IMR-90 (cell line): ENCODE data around the gene RIIAD1. TPM values are rescaled to one million over a fixed set of nuclear protein-coding genes. Genes with fewer than 3 reads are reported as not detected.

ENCODE experiments used
- ATAC-seq: fragments of 200-7000 bp; cut with Tn5 transposase; 2 replicates; pipeline ENCODE4 v1.9.1; 2020; ENCODE audit warnings: low read depth, mild to moderate bottlenecking, moderate library complexity
- BruUV-seq: library from RNA; stranded (reverse); fragments of 400-500 nt; replicated peaks from 2 replicates; lab custom pipeline; 2021; lab: Mats Ljungman, UMichigan
- CTCF ChIA-PET: fragments of 300-600 bp; formaldehyde crosslinking; extraction: SDS; loops from one replicate; lab custom pipeline; 2021; ENCODE audit warnings: antibody characterized with exemption; lab: Yijun Ruan, JAX
- POLR2A ChIA-PET: fragments of 300-600 bp; sonication (Branson Sonifier 250); formaldehyde crosslinking; loops from one replicate; lab custom pipeline; 2022; ENCODE audit warnings: antibody characterized with exemption; ENCODE audit not compliant: unreplicated experiment; lab: Charles Lee
- DNase-seq: peaks from one replicate; pipeline ENCODE4 v3.0.0; 2013
- H2AFZ ChIP-seq: replicated peaks from 2 replicates; pipeline ENCODE3; 2013; ENCODE audit warnings: low read length, mild to moderate bottlenecking; ENCODE audit not compliant: poor library complexity
- H2AK5ac ChIP-seq: 2 replicates; pipeline ENCODE4 v1.6.1; 2013; ENCODE audit warnings: low read depth, low read length, inconsistent platforms
- H2AK9ac ChIP-seq: replicated peaks from 2 replicates; pipeline ENCODE3; 2013; ENCODE audit warnings: mild to moderate bottlenecking, low read depth, low read length, moderate library complexity; ENCODE audit not compliant: poor library complexity
- H2BK120ac ChIP-seq: 2 replicates; pipeline ENCODE4 v1.6.1; 2013; ENCODE audit warnings: low read depth, low read length, inconsistent platforms
- H2BK15ac ChIP-seq: 3 replicates; pipeline ENCODE4 v1.6.1; 2013; ENCODE audit warnings: low read depth, low read length, inconsistent platforms
- H2BK20ac ChIP-seq: 2 replicates; pipeline ENCODE4 v1.6.1; 2013; ENCODE audit warnings: low read depth, mild to moderate bottlenecking, inconsistent platforms, low read length, moderate library complexity
- H2BK5ac ChIP-seq: 2 replicates; pipeline ENCODE4 v1.6.1; 2013; ENCODE audit warnings: mild to moderate bottlenecking, low read depth, low read length, inconsistent platforms; ENCODE audit not compliant: poor library complexity, severe bottlenecking
- H3K14ac ChIP-seq: replicated peaks from 2 replicates; pipeline ENCODE4 v1.6.1; 2013; ENCODE audit warnings: low read depth, low read length, inconsistent platforms
- H3K18ac ChIP-seq: 2 replicates; pipeline ENCODE4 v1.6.1; 2013; ENCODE audit warnings: low read depth, low read length, control low read depth
- H3K23ac ChIP-seq: 2 replicates; pipeline ENCODE4 v1.6.1; 2013; ENCODE audit warnings: low read depth, low read length, inconsistent platforms
- H3K27ac ChIP-seq: 2 replicates; pipeline ENCODE4 v1.5.1; 2013; ENCODE audit warnings: mild to moderate bottlenecking, control low read depth, low read length; ENCODE audit not compliant: insufficient read depth
- H3K27me3 ChIP-seq: 2 replicates; pipeline ENCODE4 v1.6.1; 2013; ENCODE audit warnings: low read length; ENCODE audit not compliant: control insufficient read depth, insufficient read depth
- H3K36me3 ChIP-seq: 2 replicates; pipeline ENCODE4 v1.6.1; 2013; ENCODE audit warnings: low read length, mixed read lengths; ENCODE audit not compliant: control insufficient read depth, insufficient read depth
- H3K4ac ChIP-seq: 2 replicates; pipeline ENCODE4 v1.6.1; 2013; ENCODE audit warnings: low read depth, low read length, inconsistent platforms
- H3K4me1 ChIP-seq: 2 replicates; pipeline ENCODE4 v1.6.1; 2013; ENCODE audit warnings: low read length, mixed read lengths; ENCODE audit not compliant: control insufficient read depth, insufficient read depth
- H3K4me2 ChIP-seq: 2 replicates; pipeline ENCODE4 v1.6.1; 2013; ENCODE audit warnings: low read depth, mild to moderate bottlenecking, control low read depth, low read length, moderate library complexity
- H3K4me3 ChIP-seq: 2 replicates; pipeline ENCODE4 v1.5.1; 2013; ENCODE audit warnings: low read depth, mild to moderate bottlenecking, control low read depth, low read length, moderate library complexity; ENCODE audit not compliant: insufficient read depth
- H3K56ac ChIP-seq: 2 replicates; pipeline ENCODE4 v1.6.1; 2013; ENCODE audit warnings: low read length, inconsistent platforms; ENCODE audit not compliant: insufficient read depth; ENCODE audit errors: extremely low read depth
- H3K79me1 ChIP-seq, 2 experiments: 2 replicates each; pipeline ENCODE4 v1.6.1; 2013; ENCODE audit warnings: low read length in 2 of 2, inconsistent platforms in 1 of 2, low read depth in 1 of 2
- H3K9ac ChIP-seq: 2 replicates; pipeline ENCODE4 v1.6.1; 2013; ENCODE audit warnings: low read depth, low read length, control low read depth
- H3K9me1 ChIP-seq: 2 replicates; pipeline ENCODE4 v1.6.1; 2013; ENCODE audit warnings: low read length, inconsistent platforms; ENCODE audit not compliant: insufficient read depth
- H3K9me3 ChIP-seq: 2 replicates; pipeline ENCODE4 v1.6.1; 2013; ENCODE audit warnings: low read length; ENCODE audit not compliant: control insufficient read depth, insufficient read depth
- H4K20me1 ChIP-seq: 2 replicates; pipeline ENCODE4 v1.6.1; 2013; ENCODE audit warnings: low read length, inconsistent platforms; ENCODE audit not compliant: insufficient read depth
- H4K5ac ChIP-seq: 2 replicates; pipeline ENCODE4 v1.6.1; 2013; ENCODE audit warnings: mild to moderate bottlenecking, low read depth, low read length, control low read depth
- H4K8ac ChIP-seq, 2 experiments: 2 replicates each; pipeline ENCODE4 v1.6.1; 2013; ENCODE audit warnings: low read depth in 2 of 2, low read length in 2 of 2, control low read depth in 1 of 2, inconsistent platforms in 1 of 2
- H4K91ac ChIP-seq: 2 replicates; pipeline ENCODE4 v1.6.1; 2013; ENCODE audit warnings: low read depth, low read length, inconsistent platforms; ENCODE audit not compliant: insufficient read depth
- BHLHE40 ChIP-seq: fragments of 150-350 bp; IDR thresholded peaks from 2 replicates; pipeline ENCODE4 v1.6.1; 2016; ENCODE audit warnings: mild to moderate bottlenecking, low read depth, low read length
- CEBPB ChIP-seq: IDR thresholded peaks from 2 replicates; pipeline ENCODE4 v1.6.1; 2012; ENCODE audit warnings: low read depth, low read length, improper control_type of control experiment
- CHD1 ChIP-seq: IDR thresholded peaks from 2 replicates; pipeline ENCODE4 v1.6.1; 2012; ENCODE audit warnings: low read depth, low read length, improper control_type of control experiment
- FOS ChIP-seq: fragments of 150-350 bp; IDR thresholded peaks from 2 replicates; pipeline ENCODE4 v1.6.1; 2016; ENCODE audit warnings: low read depth, low read length
- MAFK ChIP-seq: IDR thresholded peaks from 2 replicates; pipeline ENCODE4 v1.6.1; 2012; ENCODE audit warnings: low read depth, low read length, improper control_type of control experiment
- MAZ ChIP-seq: IDR thresholded peaks from 2 replicates; pipeline ENCODE4 v1.6.1; 2012; ENCODE audit warnings: low read depth, mild to moderate bottlenecking, low read length, improper control_type of control experiment, moderate library complexity, borderline replicate concordance
- MXI1 ChIP-seq: IDR thresholded peaks from 2 replicates; pipeline ENCODE4 v1.6.1; 2012; ENCODE audit warnings: low read depth, mild to moderate bottlenecking, low read length, moderate library complexity, borderline replicate concordance
- POLR2A ChIP-seq: IDR thresholded peaks from 2 replicates; pipeline ENCODE4 v1.6.1; 2012; ENCODE audit warnings: mild to moderate bottlenecking, low read depth, low read length
- RAD21 ChIP-seq: IDR thresholded peaks from 2 replicates; pipeline ENCODE4 v1.6.1; 2012; ENCODE audit warnings: low read length, improper control_type of control experiment
- RCOR1 ChIP-seq: IDR thresholded peaks from 2 replicates; pipeline ENCODE4 v1.6.1; 2012; ENCODE audit warnings: mild to moderate bottlenecking, low read length, improper control_type of control experiment; ENCODE audit not compliant: insufficient replicate concordance
- RFX5 ChIP-seq: IDR thresholded peaks from 2 replicates; pipeline ENCODE4 v1.8.0; 2012; ENCODE audit warnings: low read depth, mild to moderate bottlenecking, low read length, moderate library complexity
- SMC3 ChIP-seq: fragments of 150-350 bp; IDR thresholded peaks from 2 replicates; pipeline ENCODE4 v1.6.1; 2016; ENCODE audit warnings: low read depth, mild to moderate bottlenecking, antibody characterized with exemption, low read length, moderate library complexity
- USF2 ChIP-seq: fragments of 150-350 bp; IDR thresholded peaks from 2 replicates; pipeline ENCODE4 v1.6.1; 2017; ENCODE audit warnings: mild to moderate bottlenecking, antibody characterized with exemption, low read length, low read depth
- WGBS, 2 experiments: methylation state at CpG; one replicate each; pipeline versions ENCODE4 v1.1.5 to v1.1.7; 2013; ENCODE audit warnings: missing lambda C conversion rate in 2 of 2; ENCODE audit not compliant: insufficient read length in 1 of 2; ENCODE audit errors: extremely low coverage in 2 of 2; 5-methylcytosine and 5-hydroxymethylcytosine counted together
- dilution Hi-C: fragments of 300-500 bp; cut with HindIII; formaldehyde crosslinking; loops from one replicate; pipeline ENCODE4 v1.14.3; 2018; ENCODE audit warnings: low sequenced_read_pairs; ENCODE audit not compliant: unreplicated experiment
- in situ Hi-C: fragments of 300-500 bp; cut with MboI; formaldehyde crosslinking; loops from 3 replicates; pipeline ENCODE4 v1.14.3; 2019; ENCODE audit warnings: low sequenced_read_pairs, inconsistent platforms, mixed read lengths
- intact Hi-C: fragments of 100-400 bp; cut with micrococcal nuclease; formaldehyde crosslinking; loops from 2 replicates; pipeline ENCODE4 v1.10.0; 2022
- polyA plus RNA-seq, 3 experiments: library from polyadenylated mRNA; depleted of rRNA; stranded (reverse); fragments of >200 nt; gene quantifications; 2 replicates each; pipeline ENCODE4 v1.2.3, GENCODE V29; 2012; ENCODE audit warnings: low replicate concordance in 1 of 3
- total RNA-seq: library from RNA; depleted of rRNA; stranded (reverse); fragments of >200 nt; gene quantifications from 2 replicates; pipeline ENCODE4 v1.2.3, GENCODE V29; 2012
- TF ChIP-seq, protein P1 (sequence below): conservative IDR thresholded peaks from 2 replicates; pipeline ENCODE4 v1.5.1; 2012; ENCODE audit warnings: mild to moderate bottlenecking, low read depth, low read length, improper control_type of control experiment
- TF ChIP-seq, protein P2 (sequence below): fragments of 150-350 bp; IDR thresholded peaks from 2 replicates; pipeline ENCODE4 v1.6.1; 2016; ENCODE audit warnings: low read depth, mild to moderate bottlenecking, low read length, moderate library complexity, borderline replicate concordance

Gene RIIAD1
- total and polyA plus RNA-seq, 2 of the 4 experiments (the other 2 are of a cell fraction), result not detected

- Histone ChIP-seq H3K14ac (no peak overlapping the region), H4K91ac (no peak overlapping the region), H2BK20ac (no peak overlapping the region), H2BK5ac (no peak overlapping the region), H3K56ac (no peak overlapping the region), H2BK15ac (no peak overlapping the region), H3K27ac (no peak overlapping the region), H3K18ac (no peak overlapping the region), H4K5ac (no peak overlapping the region), H3K9me3 (no peaks in the 10 kb centered on the region), H4K20me1 (no peaks in the 10 kb centered on the region), H3K9ac (no peak overlapping the region), H4K8ac (no peak overlapping the region), H2BK120ac (no peak overlapping the region), H3K79me1 (no peaks in the 10 kb centered on the region), H3K4me2 (no peak overlapping the region), H3K36me3 (no peaks in the 10 kb centered on the region), H3K27me3 (no peaks in the 10 kb centered on the region; the same call in 1 of the 2 replicates), H2AK5ac (no peak overlapping the region), H3K4me3 (no peak overlapping the region), H2AK9ac (no peak overlapping the region), H3K4ac (no peak overlapping the region), H3K23ac (no peak overlapping the region), H3K4me1 (no peaks in the 10 kb centered on the region), H2AFZ (no peak overlapping the region), H3K9me1 (no peaks in the 10 kb centered on the region; the same call in 1 of the 2 replicates)
- in situ Hi-C loops (no loop called here), dilution Hi-C loops (loop anchor here (25.0 kb wide), 1 partner anchor 111 kb away; no protein-coding TSS in a partner anchor), intact Hi-C loops (no loop called here)
- CTCF ChIA-PET, result interaction anchor here (1.2 kb wide), 1 partner anchor 13 kb away, joined by 3 read pairs; no protein-coding TSS in a partner anchor
- DNase-seq (no peak), ATAC-seq (no peak)
- POLR2A ChIA-PET, result no interaction called here
- BruUV-seq, result no TSS peak
- TF ChIP-seq FOS (no peak), USF2 (no peak), MXI1 (no peak), MAFK (no peak), POLR2A (no peak), BHLHE40 (no peak), RFX5 (no peak), CHD1 (no peak), MAZ (no peak), SMC3 (no peak), RAD21 (no peak), RCOR1 (no peak), CEBPB (no peak)
- TF ChIP-seq, protein P1, sequence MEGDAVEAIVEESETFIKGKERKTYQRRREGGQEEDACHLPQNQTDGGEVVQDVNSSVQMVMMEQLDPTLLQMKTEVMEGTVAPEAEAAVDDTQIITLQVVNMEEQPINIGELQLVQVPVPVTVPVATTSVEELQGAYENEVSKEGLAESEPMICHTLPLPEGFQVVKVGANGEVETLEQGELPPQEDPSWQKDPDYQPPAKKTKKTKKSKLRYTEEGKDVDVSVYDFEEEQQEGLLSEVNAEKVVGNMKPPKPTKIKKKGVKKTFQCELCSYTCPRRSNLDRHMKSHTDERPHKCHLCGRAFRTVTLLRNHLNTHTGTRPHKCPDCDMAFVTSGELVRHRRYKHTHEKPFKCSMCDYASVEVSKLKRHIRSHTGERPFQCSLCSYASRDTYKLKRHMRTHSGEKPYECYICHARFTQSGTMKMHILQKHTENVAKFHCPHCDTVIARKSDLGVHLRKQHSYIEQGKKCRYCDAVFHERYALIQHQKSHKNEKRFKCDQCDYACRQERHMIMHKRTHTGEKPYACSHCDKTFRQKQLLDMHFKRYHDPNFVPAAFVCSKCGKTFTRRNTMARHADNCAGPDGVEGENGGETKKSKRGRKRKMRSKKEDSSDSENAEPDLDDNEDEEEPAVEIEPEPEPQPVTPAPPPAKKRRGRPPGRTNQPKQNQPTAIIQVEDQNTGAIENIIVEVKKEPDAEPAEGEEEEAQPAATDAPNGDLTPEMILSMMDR, result no peak
- TF ChIP-seq, protein P2, sequence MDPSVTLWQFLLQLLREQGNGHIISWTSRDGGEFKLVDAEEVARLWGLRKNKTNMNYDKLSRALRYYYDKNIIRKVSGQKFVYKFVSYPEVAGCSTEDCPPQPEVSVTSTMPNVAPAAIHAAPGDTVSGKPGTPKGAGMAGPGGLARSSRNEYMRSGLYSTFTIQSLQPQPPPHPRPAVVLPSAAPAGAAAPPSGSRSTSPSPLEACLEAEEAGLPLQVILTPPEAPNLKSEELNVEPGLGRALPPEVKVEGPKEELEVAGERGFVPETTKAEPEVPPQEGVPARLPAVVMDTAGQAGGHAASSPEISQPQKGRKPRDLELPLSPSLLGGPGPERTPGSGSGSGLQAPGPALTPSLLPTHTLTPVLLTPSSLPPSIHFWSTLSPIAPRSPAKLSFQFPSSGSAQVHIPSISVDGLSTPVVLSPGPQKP, result no peak
- 67% methylated on average over 1 of the region's 7 CpGs; no CpG with 5 or more reads in 1 of the 2 experiments for WGBS, 2 experiments
Measured at GRCh38 chr1:151775894-151776664, 54.8 kb downstream of the RIIAD1 start.
